HG03103 (cell line): ENCODE results near the gene TTLL5.

Source experiments
- ATAC-seq: cut with Tn5 transposase; IDR thresholded peaks from one replicate; pipeline ENCODE4 v1.9.1; 2021; ENCODE audit warnings: low read depth; ENCODE audit not compliant: unreplicated experiment

Gene TTLL5

GRCh38 chr14:75981426-75982265, 320.6 kb downstream of the TTLL5 start, which contains the start of gene TGFB3:
TSS of gene TGFB3 (minus strand) at chr14:75981995. CDS start at chr14:75980893, 1,102 bp downstream.
- ATAC-seq: peak; percentile 40

- ATAC-seq: no peak
Measured at GRCh38 chr14:75982266-75983018, 321.4 kb downstream of the TTLL5 start.

DNA sequence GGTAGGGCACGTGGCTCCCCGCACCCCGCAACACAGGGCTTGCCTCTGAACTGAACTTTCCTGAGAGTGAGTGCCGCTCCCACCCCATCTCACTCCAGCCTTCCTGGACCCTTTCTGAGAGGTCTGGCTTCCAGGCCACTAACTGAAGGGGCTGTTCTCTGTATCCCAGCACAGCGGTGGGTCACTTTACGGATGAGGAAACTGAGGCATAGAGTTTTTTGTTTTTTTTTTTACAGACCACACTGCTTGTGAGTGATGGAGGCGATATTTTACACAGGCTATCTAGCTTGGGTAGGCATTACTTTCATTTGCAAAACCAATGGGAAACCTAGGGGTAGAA, 321.9 kb downstream of the TTLL5 start:
- no peak for ATAC-seq

DNA sequence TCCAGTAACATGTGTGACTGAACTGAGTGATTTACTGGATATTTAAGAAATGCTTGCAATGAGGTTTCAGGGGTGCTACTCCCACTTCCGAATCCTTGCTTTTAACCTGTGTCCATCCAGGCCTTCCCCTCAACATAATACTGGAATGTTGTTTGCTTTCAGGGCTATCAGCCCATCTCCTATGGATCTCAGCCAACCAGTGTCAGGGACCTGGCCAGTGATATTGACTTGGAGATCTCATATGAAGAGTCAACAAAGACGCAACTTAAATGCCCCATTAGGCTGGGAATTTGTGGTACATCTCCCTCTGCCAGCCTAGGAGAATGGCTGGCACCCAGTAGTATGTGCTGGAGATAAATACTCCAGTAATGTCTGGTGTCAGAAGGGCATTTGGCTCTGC, 323.6 kb downstream of the TTLL5 start:
- no peak for ATAC-seq

DNA sequence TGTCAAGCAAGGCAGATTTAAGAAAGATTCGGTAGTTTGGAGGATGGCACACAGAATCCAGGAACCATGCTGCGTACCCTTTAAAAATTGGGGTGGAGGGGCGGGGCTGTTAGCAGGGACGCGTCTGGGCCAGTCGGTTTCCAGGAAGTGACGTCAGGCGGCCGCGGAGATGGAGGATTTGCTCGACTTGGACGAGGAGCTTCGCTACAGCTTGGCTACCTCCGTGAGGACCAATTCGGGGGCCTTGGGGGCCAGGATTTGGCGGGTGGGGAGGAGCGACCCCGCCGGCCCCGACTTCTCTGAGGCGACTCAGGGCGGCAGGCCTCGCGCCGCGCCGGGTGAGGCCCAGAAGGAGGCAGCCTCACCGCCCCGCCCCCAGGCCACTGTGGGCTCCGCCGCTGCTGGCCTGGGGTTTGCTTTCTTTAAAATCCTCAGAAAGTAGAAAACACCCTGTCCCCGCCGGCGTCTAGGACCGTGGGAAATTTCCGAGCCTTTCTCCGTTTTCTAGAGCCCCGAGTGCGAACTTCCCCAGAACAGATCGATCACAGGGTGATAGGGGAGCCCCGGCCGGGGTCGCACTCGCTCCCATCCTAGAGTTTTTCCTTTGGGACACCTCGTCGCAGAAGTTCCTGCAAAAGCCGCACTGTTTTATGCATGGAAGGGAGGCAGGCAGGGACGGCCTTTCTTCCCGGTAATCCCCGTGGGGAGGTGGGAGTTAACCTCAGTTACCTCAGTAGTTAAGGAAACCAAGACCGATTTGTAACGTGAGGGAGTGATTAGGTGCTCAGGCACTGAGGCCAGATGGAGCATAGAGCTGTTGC, 324.8 kb downstream of the TTLL5 start, which contains the start of gene IFT43:
IFT43 (plus strand) TSS at position 146 of the 821 bp plus-strand sequence; CDS start at position 170, 24 bp downstream.
- ATAC-seq: peak; percentile 56

DNA sequence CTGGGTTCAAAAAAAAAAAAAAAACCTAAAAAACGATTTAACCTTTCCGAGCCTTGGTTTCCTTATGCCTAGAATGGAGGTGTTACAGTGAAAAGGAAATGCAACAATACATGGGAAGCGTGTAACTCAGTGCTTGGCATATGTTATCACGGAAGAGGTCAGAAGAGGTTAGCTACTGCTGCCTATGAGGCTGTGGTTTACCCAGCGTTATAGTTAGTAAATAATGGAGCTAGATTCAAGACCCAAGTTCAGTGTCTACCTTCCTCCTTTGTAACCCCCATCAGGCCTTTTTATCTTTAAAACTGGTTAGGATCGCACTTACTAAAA, 325.4 kb downstream of the TTLL5 start:
- no peak for ATAC-seq

- ATAC-seq: no peak
Measured at GRCh38 chr14:75987201-75987970, 326.3 kb downstream of the TTLL5 start.

DNA sequence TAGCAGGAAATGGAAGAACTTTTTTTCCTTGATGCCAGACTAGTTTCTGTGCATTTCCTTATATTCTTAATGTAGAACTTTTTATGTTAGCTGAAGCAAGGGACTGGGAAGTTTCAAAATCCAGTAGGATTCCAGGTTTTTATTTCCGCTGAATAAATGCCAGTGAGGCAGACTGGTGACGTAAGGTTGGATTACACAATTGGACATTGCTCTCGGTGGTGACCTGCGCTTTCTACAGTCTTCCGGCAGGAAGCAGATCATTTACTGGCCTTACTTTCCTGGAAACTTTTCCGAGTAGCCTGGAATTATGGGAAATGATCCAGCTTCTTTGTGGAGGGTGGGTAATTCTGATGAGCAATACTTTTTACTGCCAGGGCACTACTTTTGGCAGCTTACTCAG, 328.1 kb downstream of the TTLL5 start:
- ATAC-seq: no peak

GRCh38 chr14:75990297-75990696, 329.3 kb downstream of the TTLL5 start:
- ATAC-seq: no peak

GRCh38 chr14:75991753-75992152, 330.7 kb downstream of the TTLL5 start:
- ATAC-seq: no peak

DNA sequence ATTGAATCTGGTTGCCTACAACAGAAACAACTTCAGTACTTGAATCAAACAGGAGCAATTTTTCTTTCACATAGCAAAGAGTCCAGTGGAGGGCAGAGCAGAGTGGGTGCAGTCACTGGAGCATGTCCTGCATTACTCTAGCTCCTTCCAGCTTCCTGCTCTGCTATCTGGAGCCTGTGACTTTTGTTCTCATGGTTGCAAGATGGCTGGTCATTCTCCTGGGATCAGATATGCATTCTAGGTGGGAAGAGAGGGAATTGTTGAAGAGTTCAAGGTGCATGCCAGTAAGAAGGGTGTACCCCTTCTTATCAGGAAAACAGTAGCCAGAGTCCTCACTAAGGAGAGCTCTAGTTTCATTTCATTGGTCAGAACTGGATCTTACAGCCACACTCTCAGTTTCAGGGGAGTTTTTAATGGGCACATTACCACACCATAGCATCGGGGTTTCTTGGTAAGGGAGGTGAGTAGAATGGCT, 332.6 kb downstream of the TTLL5 start:
- ATAC-seq: no peak

- no peak for ATAC-seq
Measured at GRCh38 chr14:75995372-75996041, 334.5 kb downstream of the TTLL5 start.

GRCh38 chr14:75996488-75996887, 335.4 kb downstream of the TTLL5 start:
- no peak for ATAC-seq

GRCh38 chr14:75999511-76000190, 338.6 kb downstream of the TTLL5 start:
- no peak for ATAC-seq

- ATAC-seq: no peak
Measured at GRCh38 chr14:76002383-76002782, 341.3 kb downstream of the TTLL5 start.
